Measurements from ENCODE around the gene OR5C1. TPM values are rescaled to one million over a fixed set of nuclear protein-coding genes. Genes with fewer than 3 reads are reported as not detected.
"Not testable (repeated sequence)": the region's sequence is repeated elsewhere in the genome, so short reads cannot be mapped to it uniquely, and the experiment has no call there.

The OR5C1 gene
- polyA plus RNA-seq, 2 of the 4 experiments (the other 2 are of a cell fraction) = not detected

DNA sequence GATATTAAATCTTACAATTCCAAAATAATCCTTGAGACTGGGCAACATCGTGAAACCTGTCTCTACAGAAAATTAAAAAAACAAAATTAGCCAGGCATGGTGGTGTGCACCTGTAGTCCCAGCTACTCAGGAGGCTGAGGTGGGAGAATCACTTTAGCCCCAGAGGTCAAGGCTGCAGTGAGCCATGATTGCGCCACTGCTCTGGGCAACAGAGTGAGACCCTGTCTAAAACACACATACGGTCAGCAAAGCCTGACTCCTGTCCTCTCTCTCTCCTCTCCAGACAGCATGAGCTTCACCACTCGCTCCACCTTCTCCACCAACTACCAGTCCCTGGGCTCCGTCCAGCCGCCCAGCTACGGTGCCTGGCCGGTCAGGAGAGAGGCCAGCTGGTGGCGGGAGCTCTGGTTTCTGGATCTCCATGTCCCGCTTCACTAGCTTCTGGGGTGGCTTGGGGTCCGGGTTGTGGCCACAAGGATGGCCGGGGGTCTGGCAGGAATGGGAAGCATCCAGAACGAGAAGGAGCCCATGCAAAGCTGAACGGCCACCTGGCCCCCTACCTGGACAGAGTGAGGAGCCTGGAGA is 48.6 kb downstream of the OR5C1 start (continued):
- no peak for TF ChIP-seq NPAS2 (CRISPR knock-in tag; IDR thresholded peaks at IDR 0.05; ENCODE audit: borderline replicate concordance)
- TF ChIP-seq JUNB (IDR thresholded peaks at IDR 0.05) = no peak
- TF ChIP-seq, protein P1, sequence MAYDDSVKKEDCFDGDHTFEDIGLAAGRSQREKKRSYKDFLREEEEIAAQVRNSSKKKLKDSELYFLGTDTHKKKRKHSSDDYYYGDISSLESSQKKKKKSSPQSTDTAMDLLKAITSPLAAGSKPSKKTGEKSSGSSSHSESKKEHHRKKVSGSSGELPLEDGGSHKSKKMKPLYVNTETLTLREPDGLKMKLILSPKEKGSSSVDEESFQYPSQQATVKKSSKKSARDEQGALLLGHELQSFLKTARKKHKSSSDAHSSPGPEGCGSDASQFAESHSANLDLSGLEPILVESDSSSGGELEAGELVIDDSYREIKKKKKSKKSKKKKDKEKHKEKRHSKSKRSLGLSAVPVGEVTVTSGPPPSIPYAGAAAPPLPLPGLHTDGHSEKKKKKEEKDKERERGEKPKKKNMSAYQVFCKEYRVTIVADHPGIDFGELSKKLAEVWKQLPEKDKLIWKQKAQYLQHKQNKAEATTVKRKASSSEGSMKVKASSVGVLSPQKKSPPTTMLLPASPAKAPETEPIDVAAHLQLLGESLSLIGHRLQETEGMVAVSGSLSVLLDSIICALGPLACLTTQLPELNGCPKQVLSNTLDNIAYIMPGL (CRISPR knock-in tag; IDR thresholded peaks at IDR 0.05; ENCODE audit: borderline replicate concordance) = no peak
- TF ChIP-seq, protein P2, sequence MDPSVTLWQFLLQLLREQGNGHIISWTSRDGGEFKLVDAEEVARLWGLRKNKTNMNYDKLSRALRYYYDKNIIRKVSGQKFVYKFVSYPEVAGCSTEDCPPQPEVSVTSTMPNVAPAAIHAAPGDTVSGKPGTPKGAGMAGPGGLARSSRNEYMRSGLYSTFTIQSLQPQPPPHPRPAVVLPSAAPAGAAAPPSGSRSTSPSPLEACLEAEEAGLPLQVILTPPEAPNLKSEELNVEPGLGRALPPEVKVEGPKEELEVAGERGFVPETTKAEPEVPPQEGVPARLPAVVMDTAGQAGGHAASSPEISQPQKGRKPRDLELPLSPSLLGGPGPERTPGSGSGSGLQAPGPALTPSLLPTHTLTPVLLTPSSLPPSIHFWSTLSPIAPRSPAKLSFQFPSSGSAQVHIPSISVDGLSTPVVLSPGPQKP (IDR thresholded peaks at IDR 0.05; ENCODE audit: low read depth, low read length) = no peak
- no peak for TF ChIP-seq NR3C1 (IDR thresholded peaks at IDR 0.05)
- no peak for TF ChIP-seq RFX5 (IDR thresholded peaks at IDR 0.05)
- no peak for TF ChIP-seq FOXS1 (CRISPR knock-in tag; IDR thresholded peaks at IDR 0.05)

DNA sequence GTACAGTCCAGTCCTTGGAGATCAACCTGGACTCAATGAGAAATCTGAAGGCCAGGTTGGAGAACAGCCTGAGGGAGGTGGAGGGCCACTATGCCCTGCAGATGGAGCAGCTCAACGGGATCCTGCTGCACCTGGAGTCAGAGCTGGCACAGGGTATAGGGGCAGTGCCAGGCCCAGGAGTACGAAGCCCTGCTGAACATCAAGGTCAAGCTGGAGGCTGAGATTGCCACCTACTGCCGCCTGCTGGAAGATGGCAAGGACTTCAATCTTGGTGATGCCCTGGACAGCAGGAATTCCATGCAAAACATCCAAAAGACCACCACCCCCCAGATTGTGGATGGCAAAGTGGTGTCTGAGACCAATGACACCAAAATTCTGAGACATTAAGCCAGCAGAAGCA is 49.7 kb downstream of the OR5C1 start:
- H3K27ac ChIP-seq, H3K4me1 ChIP-seq, ATAC-seq, H3K4me3 ChIP-seq, H3K9me3 ChIP-seq, H3K4me2 ChIP-seq, POLR2A ChIA-PET, FAIRE-seq: not testable (repeated sequence)
- CTCF ChIA-PET = interaction anchor here (1.5 kb wide), 1 partner anchor 715 kb away, joined by 3 read pairs; no protein-coding TSS in a partner anchor
- 0 out of 5 replicates have a peak, but pooled peaks of 1 of the 2 experiments have one; percentile 17 for TF ChIP-seq RAD21 (conservative IDR thresholded peaks at IDR 0.05 in 1 of 2, IDR thresholded peaks at IDR 0.05 in 1 of 2)
- WGBS (ENCODE audit: missing lambda C conversion rate) = 37% methylated on average over 3 of the region's 3 CpGs
- DNase-seq (ENCODE audit: low read depth in 1 of 2, low spot score in 1 of 2) = peak in 1 of 2 experiments; percentile 33

Other genes starting within 250 kb of the OR5C1 start
- not detected in 2 replicates for gene OR1N2, start 235.8 kb upstream of the OR5C1 start, polyA plus RNA-seq (2011; rRNA removed)
- gene OR1N2, start 235.8 kb upstream of the OR5C1 start, polyA plus RNA-seq (2017; fragmentation: RNase III; extraction: RNeasy Plus Mini Kit Qiagen cat#74134 plus additional on column Dnase treatment) = not detected in 3 replicates
- 0.05 TPM in 2 replicates for gene OR1L8, start 205.5 kb upstream of the OR5C1 start, polyA plus RNA-seq (2011; rRNA removed)
- gene OR1L8, start 205.5 kb upstream of the OR5C1 start, polyA plus RNA-seq (2017; fragmentation: RNase III; extraction: RNeasy Plus Mini Kit Qiagen cat#74134 plus additional on column Dnase treatment) = not detected in 3 replicates
- 0.28 and 0.50 TPM in 2 replicates for gene OR1Q1, start 174.2 kb upstream of the OR5C1 start, polyA plus RNA-seq (2011; rRNA removed)
- gene OR1Q1, start 174.2 kb upstream of the OR5C1 start, polyA plus RNA-seq (2017; fragmentation: RNase III; extraction: RNeasy Plus Mini Kit Qiagen cat#74134 plus additional on column Dnase treatment) = 0.10 to 0.11 TPM in 2 of 3 replicates, not detected in the other
- gene OR1B1, start 131.3 kb upstream of the OR5C1 start, polyA plus RNA-seq (2011; rRNA removed) = not detected in 2 replicates
- not detected in 3 replicates for gene OR1B1, start 131.3 kb upstream of the OR5C1 start, polyA plus RNA-seq (2017; fragmentation: RNase III; extraction: RNeasy Plus Mini Kit Qiagen cat#74134 plus additional on column Dnase treatment)
- gene OR1L1, start 127.2 kb upstream of the OR5C1 start, polyA plus RNA-seq (2011; rRNA removed) = not detected in 2 replicates
- not detected in 3 replicates for gene OR1L1, start 127.2 kb upstream of the OR5C1 start, polyA plus RNA-seq (2017; fragmentation: RNase III; extraction: RNeasy Plus Mini Kit Qiagen cat#74134 plus additional on column Dnase treatment)
- gene OR1L3, start 113.8 kb upstream of the OR5C1 start, polyA plus RNA-seq (2011; rRNA removed) = not detected in 2 replicates
- gene OR1L3, start 113.8 kb upstream of the OR5C1 start, polyA plus RNA-seq (2017; fragmentation: RNase III; extraction: RNeasy Plus Mini Kit Qiagen cat#74134 plus additional on column Dnase treatment) = not detected in 3 replicates
- not detected in 2 replicates for gene OR1L4, start 64.9 kb upstream of the OR5C1 start, polyA plus RNA-seq (2011; rRNA removed)
- gene OR1L4, start 64.9 kb upstream of the OR5C1 start, polyA plus RNA-seq (2017; fragmentation: RNase III; extraction: RNeasy Plus Mini Kit Qiagen cat#74134 plus additional on column Dnase treatment) = not detected in 3 replicates
- not detected in 2 replicates for gene OR1L6, start 46.6 kb upstream of the OR5C1 start, polyA plus RNA-seq (2011; rRNA removed)
- gene OR1L6, start 46.6 kb upstream of the OR5C1 start, polyA plus RNA-seq (2017; fragmentation: RNase III; extraction: RNeasy Plus Mini Kit Qiagen cat#74134 plus additional on column Dnase treatment) = not detected in 3 replicates
- not detected in 2 replicates for gene OR1K1, start 11.2 kb downstream of the OR5C1 start, polyA plus RNA-seq (2011; rRNA removed)
- gene OR1K1, start 11.2 kb downstream of the OR5C1 start, polyA plus RNA-seq (2017; fragmentation: RNase III; extraction: RNeasy Plus Mini Kit Qiagen cat#74134 plus additional on column Dnase treatment) = not detected in 3 replicates
- gene PDCL, start 39.7 kb downstream of the OR5C1 start, polyA plus RNA-seq (2011; rRNA removed) = 14.2 and 18.8 TPM in 2 replicates
- 21.1 to 28.1 TPM (median 25.8 TPM) in 3 replicates for gene PDCL, start 39.7 kb downstream of the OR5C1 start, polyA plus RNA-seq (2017; fragmentation: RNase III; extraction: RNeasy Plus Mini Kit Qiagen cat#74134 plus additional on column Dnase treatment)
- 42.5 and 43.6 TPM in 2 replicates for gene RC3H2, start 116.4 kb downstream of the OR5C1 start, polyA plus RNA-seq (2011; rRNA removed)
- gene RC3H2, start 116.4 kb downstream of the OR5C1 start, polyA plus RNA-seq (2017; fragmentation: RNase III; extraction: RNeasy Plus Mini Kit Qiagen cat#74134 plus additional on column Dnase treatment) = 15.1 to 16.1 TPM (median 15.7 TPM) in 3 replicates
- gene ZBTB6, start 124.4 kb downstream of the OR5C1 start, polyA plus RNA-seq (2011; rRNA removed) = 10.0 and 10.3 TPM in 2 replicates
- 7.7 to 9.0 TPM (median 8.9 TPM) in 3 replicates for gene ZBTB6, start 124.4 kb downstream of the OR5C1 start, polyA plus RNA-seq (2017; fragmentation: RNase III; extraction: RNeasy Plus Mini Kit Qiagen cat#74134 plus additional on column Dnase treatment)
- 9.0 and 9.3 TPM in 2 replicates for gene ZBTB26, start 142.6 kb downstream of the OR5C1 start, polyA plus RNA-seq (2011; rRNA removed)
- gene ZBTB26, start 142.6 kb downstream of the OR5C1 start, polyA plus RNA-seq (2017; fragmentation: RNase III; extraction: RNeasy Plus Mini Kit Qiagen cat#74134 plus additional on column Dnase treatment) = 3.6 to 4.3 TPM (median 4.0 TPM) in 3 replicates
- gene RABGAP1, start 152.1 kb downstream of the OR5C1 start, polyA plus RNA-seq (2011; rRNA removed) = 39.9 and 52.9 TPM in 2 replicates
- 17.5 to 17.8 TPM (median 17.5 TPM) in 3 replicates for gene RABGAP1, start 152.1 kb downstream of the OR5C1 start, polyA plus RNA-seq (2017; fragmentation: RNase III; extraction: RNeasy Plus Mini Kit Qiagen cat#74134 plus additional on column Dnase treatment)
- gene GPR21, start 244.7 kb downstream of the OR5C1 start, polyA plus RNA-seq (2011; rRNA removed) = 0.13 and 0.38 TPM in 2 replicates
- not detected in 3 replicates for gene GPR21, start 244.7 kb downstream of the OR5C1 start, polyA plus RNA-seq (2017; fragmentation: RNase III; extraction: RNeasy Plus Mini Kit Qiagen cat#74134 plus additional on column Dnase treatment)

Measured in A549 (cell line).